ENCODE results near the gene ZBTB7C. TPM values are rescaled to one million over a fixed set of nuclear protein-coding genes. Genes with fewer than 3 reads are reported as not detected.
A peak's percentile ranks its signal among the peaks of the same experiment; 100 is the strongest.

The ZBTB7C gene
- total RNA-seq, 5 donors from 2014 or later (not counting 1 experiment from before 2014, with no cell fraction given) = 0.06 TPM; not detected in 4

- no peak overlapping the region for H3K4me3 ChIP-seq (ENCODE audit: control insufficient read depth in 1 of 2, extremely low read depth in 1 of 2, low read length in 1 of 2)
- H3K9me3 ChIP-seq = no peaks in the 10 kb centered on the region
- ChIA-PET POLR2A (no interaction called here), CTCF (no interaction called here)
- Mint-ChIP-seq H3K4me1 (no peaks in the 10 kb centered on the region), H3K9me3 (no peaks in the 10 kb centered on the region), H3K27ac (no peak overlapping the region), H3K27me3 (no peaks in the 10 kb centered on the region), H3K4me3 (no peak overlapping the region), H3K36me3 (no peaks in the 10 kb centered on the region)
- WGBS (ENCODE audit: insufficient coverage) = 100% methylated on average over 2 of the region's 3 CpGs
- no peak overlapping the region for H3K27ac ChIP-seq (ENCODE audit: low read length)
- no peak for ATAC-seq (replicated peaks in 1 of 4)
- peaks cover 0 to 28% of the 10 kb centered on the region in 2 experiments for H3K27me3 ChIP-seq (replicated peaks in 1 of 2; ENCODE audit: control insufficient read depth in 2 of 2, extremely low read depth in 1 of 2, insufficient read depth in 2 of 2, low read length in 1 of 2)
- no peaks in the 10 kb centered on the region for H3K36me3 ChIP-seq (ENCODE audit: control insufficient read depth in 2 of 2, extremely low read depth in 1 of 2, insufficient read depth in 1 of 2, low read length in 1 of 2)
- H3K4me1 ChIP-seq (ENCODE audit: control insufficient read depth in 1 of 2, extremely low read depth in 1 of 2, insufficient read depth in 2 of 2, low read length in 2 of 2) = no peaks in the 10 kb centered on the region
- DNase-seq = peak in 1 of 35 experiments; percentile 7
Measured at GRCh38 chr18:48035556-48035860, 373.7 kb downstream of the ZBTB7C start.

GRCh38 chr18:48034651-48035555 is 374.3 kb downstream of the ZBTB7C start:
- peak in 1 of 35 experiments; percentile 2 for DNase-seq
- Histone ChIP-seq H3K4me1 (ENCODE audit: control insufficient read depth in 1 of 2, extremely low read depth in 1 of 2, insufficient read depth in 2 of 2, low read length in 2 of 2) (no peaks in the 10 kb centered on the region), H3K27ac (ENCODE audit: low read length) (no peak overlapping the region), H3K27me3 (replicated peaks in 1 of 2; ENCODE audit: control insufficient read depth in 2 of 2, extremely low read depth in 1 of 2, insufficient read depth in 2 of 2, low read length in 1 of 2) (peaks cover 0 to 22% of the 10 kb centered on the region in 2 experiments), H3K4me3 (ENCODE audit: control insufficient read depth in 1 of 2, extremely low read depth in 1 of 2, low read length in 1 of 2) (no peak overlapping the region), H3K9me3 (no peaks in the 10 kb centered on the region), H3K36me3 (ENCODE audit: control insufficient read depth in 2 of 2, extremely low read depth in 1 of 2, insufficient read depth in 1 of 2, low read length in 1 of 2) (no peaks in the 10 kb centered on the region)
- ChIA-PET CTCF (no interaction called here), POLR2A (no interaction called here)
- Mint-ChIP-seq H3K27ac (no peak overlapping the region), H3K4me1 (no peaks in the 10 kb centered on the region), H3K9me3 (no peaks in the 10 kb centered on the region), H3K4me3 (no peak overlapping the region), H3K36me3 (no peaks in the 10 kb centered on the region), H3K27me3 (no peaks in the 10 kb centered on the region)
- WGBS (ENCODE audit: insufficient coverage) = 88% methylated on average over 12 of the region's 16 CpGs
- no peak for ATAC-seq (replicated peaks in 1 of 4)

- Mint-ChIP-seq H3K4me1 (no peaks in the 10 kb centered on the region), H3K27ac (no peak overlapping the region), H3K36me3 (no peaks in the 10 kb centered on the region), H3K4me3 (no peak overlapping the region), H3K9me3 (no peaks in the 10 kb centered on the region), H3K27me3 (no peaks in the 10 kb centered on the region)
- DNase-seq (peak in 1 of 35 experiments; percentile 9), ATAC-seq (replicated peaks in 1 of 4) (no peak)
- CTCF ChIA-PET = no interaction called here
- no peak overlapping the region for H3K4me3 ChIP-seq (ENCODE audit: control insufficient read depth in 1 of 2, extremely low read depth in 1 of 2, low read length in 1 of 2)
- H3K27ac ChIP-seq (ENCODE audit: low read length) = no peak overlapping the region
- POLR2A ChIA-PET = no interaction called here
- H3K36me3 ChIP-seq (ENCODE audit: control insufficient read depth in 2 of 2, extremely low read depth in 1 of 2, insufficient read depth in 1 of 2, low read length in 1 of 2) = no peaks in the 10 kb centered on the region
- H3K9me3 ChIP-seq = no peaks in the 10 kb centered on the region
- WGBS (ENCODE audit: insufficient coverage) = 67% methylated on average over 3 of the region's 9 CpGs
- no peaks in the 10 kb centered on the region for H3K4me1 ChIP-seq (ENCODE audit: control insufficient read depth in 1 of 2, extremely low read depth in 1 of 2, insufficient read depth in 2 of 2, low read length in 2 of 2)
- H3K27me3 ChIP-seq (replicated peaks in 1 of 2; ENCODE audit: control insufficient read depth in 2 of 2, extremely low read depth in 1 of 2, insufficient read depth in 2 of 2, low read length in 1 of 2) = peaks cover 0 to 21% of the 10 kb centered on the region in 2 experiments
Measured at GRCh38 chr18:48033790-48034650, 375.2 kb downstream of the ZBTB7C start.

- CTCF ChIA-PET = no interaction called here
- H3K36me3 Mint-ChIP-seq = no peaks in the 10 kb centered on the region
- H3K4me3 Mint-ChIP-seq = no peak overlapping the region
- no peak for ATAC-seq (replicated peaks in 1 of 4)
- POLR2A ChIA-PET = interaction anchor here in 1 of 2 donors (0.6 kb wide), 1 partner anchor 21 kb away, joined by 4 read pairs; no protein-coding TSS in a partner anchor
- no peaks in the 10 kb centered on the region for H3K4me1 Mint-ChIP-seq
- peaks cover 0 to 21% of the 10 kb centered on the region in 2 experiments for H3K27me3 ChIP-seq (replicated peaks in 1 of 2; ENCODE audit: control insufficient read depth in 2 of 2, extremely low read depth in 1 of 2, insufficient read depth in 2 of 2, low read length in 1 of 2)
- 94% methylated on average over 2 of the region's 3 CpGs for WGBS (ENCODE audit: insufficient coverage)
- no peaks in the 10 kb centered on the region for H3K36me3 ChIP-seq (ENCODE audit: control insufficient read depth in 2 of 2, extremely low read depth in 1 of 2, insufficient read depth in 1 of 2, low read length in 1 of 2)
- no peaks in the 10 kb centered on the region for H3K4me1 ChIP-seq (ENCODE audit: control insufficient read depth in 1 of 2, extremely low read depth in 1 of 2, insufficient read depth in 2 of 2, low read length in 2 of 2)
- no peaks in the 10 kb centered on the region for H3K9me3 ChIP-seq
- H3K9me3 Mint-ChIP-seq = no peaks in the 10 kb centered on the region
- no peak overlapping the region for H3K4me3 ChIP-seq (ENCODE audit: control insufficient read depth in 1 of 2, extremely low read depth in 1 of 2, low read length in 1 of 2)
- no peaks in the 10 kb centered on the region for H3K27me3 Mint-ChIP-seq
- peak in 1 of 35 experiments; percentile 4 for DNase-seq
- no peak overlapping the region for H3K27ac ChIP-seq (ENCODE audit: low read length)
- H3K27ac Mint-ChIP-seq = no peak overlapping the region
Measured at GRCh38 chr18:48032876-48033789, 376.1 kb downstream of the ZBTB7C start.

GRCh38 chr18:48031641-48032040 is 377.5 kb downstream of the ZBTB7C start:
- no peaks in the 10 kb centered on the region for H3K36me3 ChIP-seq (ENCODE audit: control insufficient read depth in 2 of 2, extremely low read depth in 1 of 2, insufficient read depth in 1 of 2, low read length in 1 of 2)
- POLR2A ChIA-PET = no interaction called here
- CTCF ChIA-PET = no interaction called here
- no peaks in the 10 kb centered on the region for H3K9me3 ChIP-seq
- Mint-ChIP-seq H3K4me3 (no peak overlapping the region), H3K4me1 (no peaks in the 10 kb centered on the region), H3K27ac (no peak overlapping the region), H3K36me3 (no peaks in the 10 kb centered on the region), H3K9me3 (no peaks in the 10 kb centered on the region), H3K27me3 (no peaks in the 10 kb centered on the region)
- no peak overlapping the region for H3K27ac ChIP-seq (ENCODE audit: low read length)
- peaks cover 0 to 22% of the 10 kb centered on the region in 2 experiments for H3K27me3 ChIP-seq (replicated peaks in 1 of 2; ENCODE audit: control insufficient read depth in 2 of 2, extremely low read depth in 1 of 2, insufficient read depth in 2 of 2, low read length in 1 of 2)
- DNase-seq = no peak
- no peaks in the 10 kb centered on the region for H3K4me1 ChIP-seq (ENCODE audit: control insufficient read depth in 1 of 2, extremely low read depth in 1 of 2, insufficient read depth in 2 of 2, low read length in 2 of 2)
- no peak for ATAC-seq (replicated peaks in 1 of 4)
- WGBS (ENCODE audit: insufficient coverage) = 74% methylated on average over 4 of the region's 5 CpGs
- no peak overlapping the region for H3K4me3 ChIP-seq (ENCODE audit: control insufficient read depth in 1 of 2, extremely low read depth in 1 of 2, low read length in 1 of 2)
